GM15510 (cell line): ENCODE data around the gene SLC7A6.

Experiments used
- POLR2A ChIP-seq: IDR thresholded peaks from 3 replicates; pipeline ENCODE4 v1.6.1; 2011; ENCODE audit warnings: borderline replicate concordance; ENCODE audit not compliant: insufficient read length; ENCODE audit errors: extremely low read depth

SLC7A6 gene

GRCh38 chr16:68257906-68258800 lies 6.2 kb upstream of the SLC7A6 start:
- TF ChIP-seq POLR2A = no peak

GRCh38 chr16:68259007-68259825 lies 5.1 kb upstream of the SLC7A6 start:
- TF ChIP-seq POLR2A = no peak

GRCh38 chr16:68263559-68264127 lies 683 bp upstream of the SLC7A6 start:
- TF ChIP-seq POLR2A = no peak

- peak; percentile 45 for TF ChIP-seq POLR2A
Measured at GRCh38 chr16:68265078-68265920, 973 bp downstream of the SLC7A6 start.

GRCh38 chr16:68267612-68268405 lies 3.5 kb downstream of the SLC7A6 start:
- TF ChIP-seq POLR2A = no peak

- no peak for TF ChIP-seq POLR2A
Measured at GRCh38 chr16:68269793-68270192, 5.5 kb downstream of the SLC7A6 start.

- no peak for TF ChIP-seq POLR2A
Measured at GRCh38 chr16:68270353-68270752, 6.0 kb downstream of the SLC7A6 start.

GRCh38 chr16:68272507-68273209 lies 8.3 kb downstream of the SLC7A6 start:
- no peak for TF ChIP-seq POLR2A

GRCh38 chr16:68273459-68273858 lies 9.1 kb downstream of the SLC7A6 start:
- no peak for TF ChIP-seq POLR2A

GRCh38 chr16:68273896-68274295 lies 9.6 kb downstream of the SLC7A6 start:
- no peak for TF ChIP-seq POLR2A

- TF ChIP-seq POLR2A = no peak
Measured at GRCh38 chr16:68274441-68274840, 10.1 kb downstream of the SLC7A6 start.

- TF ChIP-seq POLR2A = no peak
Measured at GRCh38 chr16:68275611-68276191, 11.4 kb downstream of the SLC7A6 start.

- TF ChIP-seq POLR2A = no peak
Measured at GRCh38 chr16:68276223-68276622, 11.9 kb downstream of the SLC7A6 start.
